CD4-positive, alpha-beta T cell treated with Interleukin-12 subunit alpha and Interleukin-12 subunit beta, for 1 hour (primary cell): Measurements from ENCODE around the gene GYS1.

Experiments used
- DNase-seq: peaks from one replicate; pipeline ENCODE4 v3.0.0-alpha.2; 2020

GYS1 gene

DNA sequence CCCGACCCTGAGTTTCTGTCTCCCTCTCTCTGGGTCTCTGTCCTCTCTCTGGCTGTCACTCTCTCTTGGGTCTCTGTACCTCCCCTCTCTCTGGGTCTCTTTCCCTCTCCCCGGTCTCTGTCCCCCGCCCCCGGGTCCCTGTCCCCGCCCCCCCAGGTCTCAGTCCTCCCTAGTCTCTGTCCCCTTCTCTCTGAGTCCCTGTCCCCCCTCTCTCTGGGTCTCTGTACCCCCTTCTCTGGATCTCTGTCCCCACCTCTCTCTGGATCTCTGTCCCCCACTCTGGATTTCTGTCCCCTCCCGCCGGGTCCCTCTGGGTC is 30.3 kb downstream of the GYS1 start:
- DNase-seq: no peak

DNA sequence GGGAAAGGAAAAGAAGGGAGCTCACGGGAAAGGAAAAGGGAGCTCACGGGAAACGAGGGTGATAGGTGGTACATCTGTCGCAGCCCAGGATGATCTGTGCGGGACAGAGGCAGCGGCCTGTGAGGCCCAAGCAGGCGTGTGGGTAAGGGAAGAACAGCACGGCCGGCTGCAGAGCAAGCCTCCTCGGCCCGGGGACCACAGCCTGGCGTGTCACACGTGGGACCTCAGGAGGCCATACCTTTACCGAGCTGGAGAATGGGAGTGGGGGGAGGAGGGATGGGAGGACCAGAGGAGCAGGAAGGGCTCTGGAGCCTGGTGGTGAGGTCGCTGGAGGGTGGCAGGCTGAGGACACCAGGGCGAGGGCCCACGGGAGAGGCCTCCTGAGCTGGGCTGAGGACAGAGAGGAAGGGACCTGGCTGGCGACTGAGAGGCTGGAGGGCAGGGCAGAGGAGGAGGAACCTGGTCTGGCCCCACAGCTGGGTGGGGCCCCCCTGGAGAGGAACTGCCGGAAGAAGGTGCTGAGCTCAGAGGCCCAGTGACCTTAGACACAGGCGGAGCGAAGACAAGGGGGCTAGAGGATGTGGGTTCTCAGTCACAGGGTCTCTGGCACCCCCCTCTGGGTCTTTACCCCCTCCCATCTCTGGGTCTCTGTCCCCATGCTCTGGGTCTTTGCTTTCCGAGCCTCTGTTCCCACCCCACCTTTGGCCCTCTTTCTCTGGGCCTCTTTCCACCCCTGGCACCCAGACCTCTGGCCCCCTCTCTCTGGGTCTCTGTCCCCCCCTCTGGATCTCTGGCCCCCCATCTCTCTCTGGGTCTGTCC is 30.9 kb downstream of the GYS1 start:
- peak; percentile 50 for DNase-seq

DNA sequence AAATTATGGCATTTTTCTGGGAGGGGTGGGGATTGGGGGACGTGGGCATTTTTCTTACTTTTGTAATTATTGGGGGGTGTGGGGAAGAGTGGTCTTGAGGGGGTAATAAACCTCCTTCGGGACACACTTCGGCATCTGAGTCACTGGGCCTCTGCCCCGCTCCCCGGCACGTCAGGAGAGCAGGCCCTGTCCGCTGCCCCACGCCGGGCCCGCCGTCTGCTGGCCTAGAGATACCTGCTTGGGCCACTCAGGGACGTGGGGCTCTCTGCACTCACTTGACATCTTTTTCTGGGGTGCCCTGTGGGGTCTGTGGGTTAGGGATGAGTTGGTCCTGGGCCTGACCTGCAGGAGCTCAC is 31.5 kb downstream of the GYS1 start:
- no peak for DNase-seq

DNA sequence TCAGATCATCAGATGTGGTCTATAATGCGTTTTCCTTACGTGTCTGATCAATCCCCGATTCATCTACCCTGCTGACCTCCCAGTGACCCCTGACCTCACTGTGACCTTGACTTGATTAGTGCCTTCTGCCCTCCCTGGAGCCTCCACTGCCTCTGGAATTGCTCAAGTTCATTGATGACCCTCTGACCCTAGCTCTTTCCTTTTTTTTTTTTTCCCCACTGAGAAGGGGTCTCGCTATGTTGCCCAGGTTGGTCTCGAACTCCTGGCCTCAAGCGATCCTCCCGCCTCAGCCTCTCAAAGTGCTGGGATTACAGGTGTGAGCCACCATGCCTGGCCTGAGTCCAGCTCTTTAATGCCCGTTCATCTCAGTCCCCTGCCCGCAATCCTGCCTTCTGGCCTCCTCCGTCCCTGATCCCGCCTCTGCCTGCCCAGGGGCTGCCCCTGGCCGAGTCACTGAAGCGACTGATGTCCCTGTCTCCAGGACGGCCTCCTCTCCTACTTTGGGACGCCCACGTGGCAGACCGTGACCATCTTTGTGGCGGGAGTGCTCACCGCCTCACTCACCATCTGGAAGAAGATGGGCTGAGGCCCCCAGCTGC is 32.0 kb downstream of the GYS1 start:
- no peak for DNase-seq

DNA sequence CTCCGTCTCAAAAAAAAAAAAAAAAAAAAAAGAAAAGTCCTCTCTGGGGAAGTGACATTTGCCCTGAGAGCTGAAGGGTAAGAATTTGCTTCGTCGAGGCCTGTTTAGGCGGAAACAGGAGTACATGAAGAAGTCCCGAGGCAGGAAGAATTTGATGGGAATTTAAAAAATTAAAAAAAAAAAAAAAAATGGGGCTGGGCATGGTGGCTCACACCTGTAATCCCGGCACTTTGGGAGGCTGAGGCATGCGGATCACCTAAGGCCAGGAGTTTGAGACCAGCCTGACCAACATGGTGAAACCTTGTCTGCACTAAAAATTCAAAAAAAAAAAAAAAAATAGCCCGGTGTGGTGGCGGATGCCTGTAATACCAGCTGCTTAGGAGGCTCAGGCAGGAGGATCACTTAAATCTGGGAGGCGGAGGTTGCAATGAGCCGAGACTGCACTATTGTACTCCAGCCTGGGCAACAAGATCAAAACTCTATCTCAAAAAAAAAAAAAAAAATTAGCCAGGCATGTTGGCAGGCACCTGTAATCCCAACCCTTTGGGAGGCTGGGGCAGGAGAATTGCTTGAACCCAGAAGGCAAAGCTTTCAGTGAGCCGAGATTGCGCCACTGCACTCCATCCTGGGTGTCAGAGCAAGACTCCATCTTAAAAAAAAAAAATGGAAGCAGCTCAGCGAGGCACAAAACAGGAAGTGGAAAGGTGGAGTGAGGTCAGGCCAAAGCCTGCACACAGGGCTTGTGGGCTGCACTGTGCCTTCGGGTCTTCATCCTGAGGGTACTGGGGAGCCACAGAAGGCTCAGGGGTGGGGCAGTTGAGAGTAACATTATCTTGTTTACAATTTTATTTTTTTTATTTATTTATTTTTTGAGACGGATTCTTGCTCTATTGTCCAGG is 33.5 kb downstream of the GYS1 start:
- DNase-seq: no peak

DNA sequence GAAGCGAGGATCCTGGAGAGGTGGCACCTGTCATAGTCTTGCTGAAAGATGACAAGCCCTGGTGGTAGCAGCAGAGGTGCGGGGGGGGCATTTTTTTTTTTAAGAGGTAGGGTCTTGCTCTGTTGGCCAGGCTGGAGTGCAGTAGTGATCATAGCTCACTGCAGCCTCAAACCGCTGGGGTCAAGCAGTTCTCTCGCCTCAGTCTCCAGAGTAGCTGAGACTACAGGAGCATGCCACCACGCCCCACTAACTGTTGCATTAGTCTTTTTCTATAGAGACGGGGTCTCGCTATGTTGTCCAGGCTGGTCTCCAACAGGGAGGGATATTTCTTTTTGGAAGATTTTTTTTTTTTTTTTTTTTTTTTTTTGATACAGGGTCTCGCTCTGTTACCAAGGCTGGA is 35.1 kb downstream of the GYS1 start:
- no peak for DNase-seq

DNA sequence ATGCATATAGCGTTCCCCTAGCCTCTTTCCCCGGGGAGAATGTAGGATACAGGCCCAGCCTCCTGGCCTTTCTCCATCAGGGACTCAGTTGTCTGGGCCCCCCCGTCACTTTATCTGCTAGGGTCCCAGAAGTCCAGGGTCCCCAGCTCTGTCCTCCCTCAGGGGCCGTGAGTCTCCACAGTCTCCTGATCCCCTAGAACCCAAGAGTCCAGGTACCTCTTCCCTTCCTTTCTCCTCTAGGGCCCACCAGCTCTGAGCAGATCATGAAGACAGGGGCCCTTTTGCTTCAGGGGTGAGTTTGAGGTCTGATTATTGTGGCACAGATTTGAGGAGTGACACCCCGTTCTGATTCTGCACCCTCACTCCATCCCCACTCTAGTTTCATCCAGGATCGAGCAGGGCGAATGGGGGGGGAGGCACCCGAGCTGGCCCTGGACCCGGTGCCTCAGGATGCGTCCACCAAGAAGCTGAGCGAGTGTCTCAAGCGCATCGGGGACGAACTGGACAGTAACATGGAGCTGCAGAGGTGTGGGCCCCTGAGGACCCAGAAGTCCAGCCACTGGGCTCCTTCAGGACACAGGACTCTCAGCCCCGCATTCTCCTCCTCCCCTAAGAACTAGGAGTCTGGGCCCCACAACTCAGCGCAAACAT is 37.7 kb downstream of the GYS1 start:
- no peak for DNase-seq

DNA sequence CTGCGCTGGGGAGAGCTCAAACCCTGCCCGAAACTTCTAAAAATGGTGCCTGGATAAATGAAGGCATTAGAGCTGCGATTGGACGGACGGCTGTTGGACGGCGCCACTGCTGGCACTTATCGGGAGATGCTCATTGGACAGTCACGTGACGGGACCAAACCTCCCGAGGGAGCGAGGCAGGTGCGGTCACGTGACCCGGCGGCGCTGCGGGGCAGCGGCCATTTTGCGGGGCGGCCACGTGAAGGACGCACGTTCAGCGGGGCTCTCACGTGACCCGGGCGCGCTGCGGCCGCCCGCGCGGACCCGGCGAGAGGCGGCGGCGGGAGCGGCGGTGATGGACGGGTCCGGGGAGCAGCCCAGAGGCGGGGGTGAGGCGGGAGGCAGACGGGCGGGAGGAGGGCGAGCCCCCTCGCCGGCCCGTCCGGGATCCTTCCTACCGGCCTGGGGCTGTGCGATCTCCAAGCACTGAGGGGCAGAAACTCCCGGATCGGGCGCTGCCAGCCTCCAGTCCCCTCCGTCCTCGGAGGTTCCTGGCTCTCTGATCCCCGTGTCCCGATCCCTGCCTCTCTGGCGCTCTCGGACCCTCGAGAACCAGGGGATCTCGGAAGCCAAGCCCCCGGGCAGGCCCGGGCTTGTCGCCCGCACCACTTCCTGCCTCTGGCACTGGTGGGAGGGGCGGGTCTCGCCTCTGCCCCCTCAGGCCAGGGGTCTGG is 38.4 kb downstream of the GYS1 start, which contains the start of gene BAX:
TSS of gene BAX (plus strand) at position 281 of the 713 bp plus-strand sequence. CDS start at position 335, 54 bp downstream.
- DNase-seq: peak; percentile 88

DNA sequence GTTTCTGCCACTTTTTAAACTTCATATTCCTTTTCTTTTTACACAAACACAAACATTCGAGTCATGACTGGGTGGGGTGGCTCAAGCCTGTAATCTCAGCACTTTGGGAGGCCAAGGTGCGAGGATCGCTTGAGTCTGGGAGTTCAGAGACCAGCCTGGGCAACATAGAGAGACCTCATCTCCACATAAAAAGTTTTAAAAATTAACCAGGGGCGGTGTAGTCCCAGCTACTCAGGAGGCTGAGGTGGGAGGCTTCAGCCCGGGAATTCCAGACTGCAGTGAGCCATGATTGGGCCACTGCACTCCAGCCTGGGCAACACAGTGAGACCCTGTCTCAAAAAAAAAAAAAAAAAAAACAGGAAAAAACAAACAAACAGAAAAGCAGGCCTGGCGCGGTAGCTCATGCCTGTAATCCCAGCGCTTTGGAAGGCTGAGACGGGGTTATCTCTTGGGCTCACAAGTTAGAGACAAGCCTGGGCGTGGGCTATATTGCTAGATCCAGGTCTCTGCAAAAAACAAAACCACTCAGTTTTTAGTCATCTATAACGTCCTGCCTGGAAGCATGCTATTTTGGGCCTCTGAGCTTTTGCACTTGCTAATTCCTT is 39.0 kb downstream of the GYS1 start:
- DNase-seq: no peak

DNA sequence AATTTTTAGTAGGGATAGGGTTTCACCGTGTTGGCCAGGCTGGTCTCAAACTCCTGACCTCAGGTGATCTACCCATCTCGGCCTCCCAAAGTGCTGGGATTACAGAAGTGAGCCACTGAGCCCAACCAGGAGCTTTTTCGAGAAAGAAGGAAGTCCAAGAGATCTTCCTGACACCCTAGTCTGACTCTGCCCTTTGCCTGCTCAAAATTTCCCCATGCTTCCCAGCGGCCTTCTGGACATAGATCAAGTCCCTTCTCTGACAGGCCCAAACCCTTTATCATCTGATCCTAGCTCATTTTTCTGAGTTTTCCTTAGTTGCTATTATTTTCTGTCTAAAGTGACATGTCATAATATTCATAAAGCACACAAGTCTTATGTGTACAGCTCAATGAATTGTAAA is 40.0 kb downstream of the GYS1 start:
- DNase-seq: no peak

DNA sequence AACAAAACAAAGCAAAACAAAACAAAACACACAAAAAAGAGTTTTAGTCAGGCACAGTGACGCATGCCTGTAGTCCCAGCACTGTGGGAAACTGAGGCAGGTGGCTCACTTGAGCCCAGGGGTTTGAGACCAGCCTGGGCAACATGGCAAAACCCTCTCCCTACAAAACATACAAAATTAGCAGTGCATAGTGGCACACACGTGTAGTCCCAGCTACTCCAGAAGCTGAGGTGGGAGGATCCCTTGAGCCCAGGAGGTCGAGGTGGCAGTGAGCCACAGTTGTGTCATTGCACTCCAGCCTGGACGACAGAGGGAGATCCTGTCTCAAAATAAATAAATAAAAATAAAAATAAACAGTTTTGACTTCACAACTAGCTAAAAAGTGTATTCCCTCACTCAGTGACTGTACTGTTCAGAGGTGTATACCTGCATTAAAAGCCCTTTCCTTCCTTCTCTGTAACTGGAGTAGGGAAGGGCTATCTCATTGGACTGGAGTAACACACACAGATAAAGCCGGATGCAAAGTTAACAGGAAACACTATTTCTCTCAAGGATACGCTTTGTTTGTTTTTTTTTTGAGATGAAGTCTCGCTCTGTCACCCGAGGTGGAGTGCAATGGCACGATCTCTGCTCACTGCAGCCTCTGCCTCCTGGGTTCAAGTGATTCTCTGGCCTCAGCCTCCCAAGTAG is 42.1 kb downstream of the GYS1 start:
- DNase-seq: no peak

DNA sequence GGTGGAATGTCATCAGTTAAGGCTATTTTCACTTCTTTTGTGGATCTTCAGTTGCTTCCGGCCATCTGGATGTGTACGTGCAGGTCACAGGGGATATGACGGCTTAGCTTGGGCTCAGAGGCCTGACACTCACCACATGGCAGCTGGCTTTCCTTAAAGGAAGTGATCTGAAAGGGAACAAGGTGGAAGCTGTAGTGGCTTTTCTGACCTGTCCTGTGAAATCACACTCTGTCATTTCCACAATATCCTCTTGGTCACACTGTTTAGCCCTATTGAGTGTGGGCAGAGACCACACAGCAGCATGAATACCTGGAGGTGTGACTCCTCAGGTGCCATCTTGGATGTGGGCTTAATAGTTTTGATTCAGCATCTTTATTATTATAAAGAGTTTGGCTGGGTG is 43.0 kb downstream of the GYS1 start:
- DNase-seq: no peak

DNA sequence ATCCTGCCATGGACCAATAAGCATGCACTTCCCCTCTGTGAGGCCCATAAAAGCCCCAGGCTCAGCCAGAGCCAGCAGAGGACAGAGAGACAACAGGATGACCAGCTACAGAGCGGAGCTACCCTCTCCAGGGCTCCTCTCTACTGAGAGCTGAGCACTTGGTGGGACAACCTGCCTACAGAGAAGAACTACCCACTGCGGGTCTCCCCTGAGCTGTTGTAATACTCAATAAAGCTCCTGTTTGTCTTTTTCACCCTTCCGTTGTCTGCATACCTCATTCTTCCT is 45.9 kb downstream of the GYS1 start:
- no peak for DNase-seq

DNA sequence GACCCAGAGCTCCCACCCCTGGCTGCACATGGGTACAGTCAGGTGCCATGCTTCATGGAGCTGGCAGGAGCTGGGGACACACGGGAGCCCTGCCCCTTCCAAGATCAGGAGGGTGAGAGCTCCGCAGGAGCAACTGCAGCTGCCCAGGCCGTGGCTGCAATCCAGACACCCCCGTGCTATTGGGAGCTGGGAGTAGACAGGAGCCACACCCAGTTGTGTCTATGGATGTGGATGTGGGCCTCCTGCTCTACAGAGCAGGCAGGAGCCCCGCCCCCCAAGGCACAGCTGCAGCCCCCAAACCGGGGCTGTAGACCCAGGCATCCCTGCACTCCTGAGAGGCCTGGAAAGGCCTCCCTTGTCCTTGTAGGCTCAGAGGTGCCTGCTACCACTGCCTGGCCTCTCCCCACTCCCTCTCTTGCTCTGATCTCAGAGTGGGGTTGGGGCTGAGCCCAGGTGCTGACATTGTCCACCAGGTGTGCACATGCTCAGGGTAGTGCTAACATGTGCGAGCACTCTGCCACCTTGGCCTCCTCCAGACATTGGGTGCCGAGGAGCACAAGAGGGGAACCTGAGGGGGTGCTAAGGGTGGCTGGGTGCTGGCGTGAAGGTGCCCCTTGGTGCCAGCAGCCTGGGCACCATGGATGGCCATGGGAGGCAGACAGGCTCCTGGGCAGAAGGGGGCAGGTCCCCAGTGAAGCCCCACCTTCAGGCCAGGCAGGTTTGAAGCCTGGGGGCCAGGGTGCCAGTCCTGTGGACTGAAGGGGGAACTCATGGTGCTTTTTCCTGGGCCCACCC is 46.4 kb downstream of the GYS1 start:
- no peak for DNase-seq

DNA sequence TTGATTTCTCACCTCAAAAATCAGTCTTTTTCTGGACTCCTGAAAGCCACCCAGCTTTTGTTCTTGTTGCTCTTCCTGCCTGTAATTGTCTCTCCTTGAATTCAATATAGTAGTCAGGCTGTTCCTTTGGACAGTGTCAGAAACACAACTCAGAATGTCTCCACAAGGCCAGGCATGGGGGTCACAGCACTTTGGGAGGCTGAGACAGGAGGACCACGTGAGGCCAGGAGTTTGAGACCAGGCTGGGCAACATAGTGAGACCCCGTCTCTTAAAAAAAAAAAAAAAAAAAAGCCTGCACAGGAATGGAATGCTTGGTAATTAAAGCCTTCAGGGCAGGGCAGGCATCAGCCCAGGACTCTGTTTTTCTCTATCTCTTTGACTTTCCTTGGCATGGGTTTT is 47.3 kb downstream of the GYS1 start:
- DNase-seq: no peak

DNA sequence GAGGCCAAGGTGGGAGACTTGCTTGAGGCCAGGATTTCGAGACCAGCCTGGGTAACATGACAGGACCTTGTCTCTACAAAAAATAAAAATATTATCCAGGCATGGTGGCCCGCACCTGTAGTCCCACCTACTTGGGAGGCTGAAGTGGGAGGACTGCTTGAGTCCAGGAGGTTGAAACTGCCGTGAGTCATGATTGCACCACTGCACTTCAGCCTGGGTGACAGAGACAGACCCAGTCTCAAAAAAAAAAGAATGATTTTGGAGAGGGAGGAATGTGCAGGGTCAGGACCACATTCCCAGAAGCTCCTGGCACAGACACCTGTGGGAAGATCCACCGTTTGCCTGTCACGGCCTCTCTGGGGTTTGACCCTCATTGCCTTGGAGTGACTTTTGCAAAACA is 47.7 kb downstream of the GYS1 start:
- DNase-seq: no peak

DNA sequence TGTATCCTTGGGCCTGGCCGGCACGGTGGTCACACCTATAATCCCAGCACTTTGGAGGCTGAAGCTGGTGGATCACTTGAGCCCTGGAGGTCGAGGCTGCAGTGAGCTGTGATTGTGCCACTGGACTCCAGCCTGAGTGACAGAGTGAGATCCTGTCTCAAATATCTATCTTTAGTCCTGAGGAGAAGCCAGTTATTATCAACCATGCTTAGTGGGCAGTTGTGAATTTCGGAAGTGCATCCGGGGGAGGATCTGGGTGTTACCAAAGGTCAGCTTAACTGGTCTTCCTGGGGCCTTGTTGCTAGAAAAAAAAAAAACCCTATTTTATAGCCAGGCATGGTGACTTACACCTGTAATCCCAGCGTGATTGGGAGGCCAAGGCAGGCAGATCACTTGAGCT is 50.0 kb downstream of the GYS1 start:
- no peak for DNase-seq

DNA sequence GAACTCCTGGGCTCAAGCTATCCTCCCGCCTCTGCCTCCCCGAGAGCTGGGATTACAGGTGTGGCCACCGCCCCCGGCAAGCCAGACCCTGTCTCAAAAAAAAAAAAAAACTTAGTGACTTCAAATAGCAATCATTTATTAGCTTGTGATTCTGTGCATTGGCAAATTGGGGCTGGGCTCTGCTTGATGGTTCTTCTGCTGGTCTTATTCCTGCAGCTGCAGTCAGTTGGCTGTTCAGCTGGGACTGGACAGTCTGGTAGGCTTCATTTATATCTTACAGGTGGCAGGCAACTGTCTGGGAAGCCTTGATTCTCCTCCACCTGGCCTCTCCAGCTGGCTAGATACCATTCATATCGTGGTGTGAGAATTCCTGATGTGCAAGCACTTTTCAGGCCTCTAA is 52.2 kb downstream of the GYS1 start:
- no peak for DNase-seq

DNA sequence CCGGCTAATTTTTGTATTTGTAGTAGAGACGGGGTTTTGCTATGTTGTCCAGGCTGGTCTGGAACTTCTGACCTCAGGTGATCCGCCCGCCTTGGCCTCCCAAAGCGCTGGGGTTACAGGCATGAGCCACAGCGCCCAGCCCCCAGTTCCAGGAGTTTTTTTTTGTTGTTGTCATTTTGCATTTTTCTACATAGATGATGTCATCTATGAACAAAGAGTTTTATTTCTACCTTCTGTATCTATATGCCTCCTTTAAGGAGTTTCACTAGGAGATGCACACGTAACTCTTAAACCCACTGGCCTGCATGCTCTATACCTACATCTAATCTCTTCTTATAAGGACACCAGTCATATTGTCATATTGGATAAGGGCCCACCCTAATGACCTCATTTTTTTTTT is 54.9 kb downstream of the GYS1 start:
- no peak for DNase-seq

DNA sequence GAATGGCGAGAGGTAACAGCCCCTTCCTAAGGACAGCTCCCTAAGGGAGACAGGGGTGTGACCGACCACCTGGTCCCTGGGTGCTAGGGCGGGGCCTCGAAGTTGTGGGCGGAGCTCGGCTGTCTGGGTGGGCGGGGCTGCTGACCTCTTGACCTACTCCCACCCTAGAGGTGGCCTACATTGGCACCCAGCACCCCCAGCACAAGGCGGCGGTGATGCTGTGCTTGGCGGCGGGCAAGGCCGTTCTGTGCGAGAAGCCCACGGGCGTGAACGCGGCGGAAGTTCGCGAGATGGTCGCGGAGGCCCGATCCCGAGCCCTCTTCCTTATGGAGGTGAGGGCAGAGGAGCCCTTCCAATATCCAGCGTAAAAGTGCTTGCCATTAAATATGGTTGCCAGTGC is 57.2 kb downstream of the GYS1 start:
- DNase-seq: no peak

DNA sequence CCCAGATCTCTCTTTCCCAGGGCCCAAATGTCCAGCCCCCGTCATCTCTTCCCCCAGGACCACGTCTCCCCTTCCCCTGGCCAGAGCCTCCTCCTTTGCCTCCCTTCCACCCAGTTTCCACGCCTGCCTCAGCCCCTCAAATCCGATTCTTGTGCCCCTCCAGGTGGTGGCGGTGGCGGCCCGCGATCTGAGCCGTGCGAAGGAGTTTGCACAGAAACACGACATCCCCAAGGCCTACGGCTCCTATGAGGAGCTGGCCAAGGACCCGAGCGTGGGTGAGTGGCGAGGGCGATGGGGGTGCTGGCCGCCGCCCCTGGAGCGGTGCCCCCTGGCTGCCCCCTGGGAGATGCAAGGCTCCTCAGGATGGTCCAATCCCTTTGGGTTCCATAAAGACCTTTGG is 58.3 kb downstream of the GYS1 start:
- DNase-seq: no peak
